ENCODE measurements around the gene MEAK7. TPM values are rescaled to one million over a fixed set of nuclear protein-coding genes. Genes with fewer than 3 reads are reported as not detected.

Gene MEAK7
- total and polyA plus RNA-seq, 2 of the 8 experiments (the other 6 are each of a cell fraction or from before 2014, with no cell fraction given), result 9.6 to 19.6 TPM

DNA sequence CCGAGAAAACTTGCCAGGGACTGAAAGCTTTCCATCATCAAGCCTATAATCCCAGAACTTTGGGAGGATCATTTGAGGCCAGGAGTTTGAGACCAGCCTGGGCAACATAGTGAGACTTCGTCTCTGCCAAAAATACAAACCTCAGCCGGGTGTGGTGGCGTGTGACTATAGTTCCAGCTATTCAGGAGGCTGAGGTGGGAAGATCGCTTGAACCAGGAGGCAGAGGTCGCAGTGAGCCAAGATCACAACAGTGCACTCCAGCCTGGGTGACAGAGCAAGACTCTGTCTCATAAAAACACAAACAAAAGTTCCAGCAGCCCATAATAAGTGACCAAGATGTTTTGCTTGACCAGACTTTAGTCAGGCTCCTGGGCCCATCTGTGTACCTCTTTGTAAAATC is 1.9 kb downstream of the MEAK7 start (continued):
- TF ChIP-seq, protein P1, sequence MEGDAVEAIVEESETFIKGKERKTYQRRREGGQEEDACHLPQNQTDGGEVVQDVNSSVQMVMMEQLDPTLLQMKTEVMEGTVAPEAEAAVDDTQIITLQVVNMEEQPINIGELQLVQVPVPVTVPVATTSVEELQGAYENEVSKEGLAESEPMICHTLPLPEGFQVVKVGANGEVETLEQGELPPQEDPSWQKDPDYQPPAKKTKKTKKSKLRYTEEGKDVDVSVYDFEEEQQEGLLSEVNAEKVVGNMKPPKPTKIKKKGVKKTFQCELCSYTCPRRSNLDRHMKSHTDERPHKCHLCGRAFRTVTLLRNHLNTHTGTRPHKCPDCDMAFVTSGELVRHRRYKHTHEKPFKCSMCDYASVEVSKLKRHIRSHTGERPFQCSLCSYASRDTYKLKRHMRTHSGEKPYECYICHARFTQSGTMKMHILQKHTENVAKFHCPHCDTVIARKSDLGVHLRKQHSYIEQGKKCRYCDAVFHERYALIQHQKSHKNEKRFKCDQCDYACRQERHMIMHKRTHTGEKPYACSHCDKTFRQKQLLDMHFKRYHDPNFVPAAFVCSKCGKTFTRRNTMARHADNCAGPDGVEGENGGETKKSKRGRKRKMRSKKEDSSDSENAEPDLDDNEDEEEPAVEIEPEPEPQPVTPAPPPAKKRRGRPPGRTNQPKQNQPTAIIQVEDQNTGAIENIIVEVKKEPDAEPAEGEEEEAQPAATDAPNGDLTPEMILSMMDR (IDR thresholded peaks at IDR 0.05; ENCODE audit: control extremely low read depth in 1 of 3, insufficient read depth in 1 of 3, low read depth in 1 of 3, low read length in 3 of 3), result no peak
- TF ChIP-seq POLR2A (IDR thresholded peaks at IDR 0.05; ENCODE audit: control extremely low read depth in 1 of 2, low read depth in 2 of 2, low read length in 2 of 2) (no peak), KDM1A (IDR thresholded peaks at IDR 0.05; ENCODE audit: borderline replicate concordance, low read length) (no peak), TAF1 (IDR thresholded peaks at IDR 0.05; ENCODE audit: low read depth, low read length) (no peak), HDAC2 (IDR thresholded peaks at IDR 0.05; ENCODE audit: borderline replicate concordance in 1 of 2, low read depth in 2 of 2, low read length in 2 of 2) (no peak), BRCA1 (IDR thresholded peaks at IDR 0.05; ENCODE audit: low read depth, low read length) (no peak), USF2 (IDR thresholded peaks at IDR 0.05; ENCODE audit: low read length) (no peak)
